HepG2 (cell line): ENCODE results near the gene UFSP2. TPM values are rescaled to one million over a fixed set of nuclear protein-coding genes. Genes with fewer than 3 reads are reported as not detected.

Experiments
- ATRX ChIP-seq: sonication (generic); formaldehyde crosslinking; IDR thresholded peaks from 2 replicates; pipeline ENCODE4 v1.4.0; 2020; ENCODE audit warnings: missing genetic modification reagents, borderline replicate concordance
- PLSCR1 ChIP-seq: sonication (generic); formaldehyde crosslinking; IDR thresholded peaks from 2 replicates; pipeline ENCODE4 v1.5.0; 2020; ENCODE audit warnings: missing genetic modification reagents, mild to moderate bottlenecking, borderline replicate concordance
- POGK ChIP-seq: sonication (generic); formaldehyde crosslinking; conservative IDR thresholded peaks from 2 replicates; pipeline ENCODE4 v1.8.0; 2022; ENCODE audit warnings: mild to moderate bottlenecking, moderate library complexity, missing genetic modification reagents
- ZC3H13 ChIP-seq: sonication (generic); formaldehyde crosslinking; IDR thresholded peaks from 2 replicates; pipeline ENCODE4 v1.8.1; 2023; ENCODE audit warnings: mild to moderate bottlenecking, missing genetic modification reagents, moderate library complexity
- ZHX1 ChIP-seq: sonication (generic); formaldehyde crosslinking; IDR thresholded peaks from 2 replicates; pipeline ENCODE4 v1.8.1; 2022; ENCODE audit warnings: low read depth, mild to moderate bottlenecking, missing genetic modification reagents
- ZNF101 ChIP-seq: sonication (generic); formaldehyde crosslinking; IDR thresholded peaks from 2 replicates; pipeline ENCODE4 v1.4.0; 2020; ENCODE audit warnings: mild to moderate bottlenecking, low read depth, missing genetic modification reagents, borderline replicate concordance
- ZNF549 ChIP-seq: sonication (generic); formaldehyde crosslinking; IDR thresholded peaks from 2 replicates; pipeline ENCODE4 v1.5.0; 2020; ENCODE audit warnings: missing genetic modification reagents
- polyA plus RNA-seq, 8 experiments: library from polyadenylated mRNA; depleted of rRNA in 3 of 8; stranded (reverse) in 7 of 8; unstranded in 1 of 8; fragments of >200 nt; fragmentation: Illumina TruSeq in 4 of 8; extraction: Trizol in 4 of 8; gene quantifications; 2 replicates each; pipeline versions ENCODE4 v1.2.1 to v1.2.3, GENCODE V29; 2011 to 2016; ENCODE audit warnings: low read depth in 4 of 8, missing spikeins in 1 of 8, mixed read lengths in 1 of 8; ENCODE audit not compliant: insufficient read depth in 1 of 8
- total RNA-seq, 5 experiments: library from RNA; depleted of rRNA; stranded (reverse); fragments of >200 nt; fragmentation: Illumina TruSeq; extraction: Trizol; gene quantifications; 2 replicates each; pipeline ENCODE4 v1.2.3, GENCODE V29; 2016; ENCODE audit warnings: low read depth in 1 of 5
- TF ChIP-seq, protein P1 (sequence below): sonication (generic); formaldehyde crosslinking; IDR thresholded peaks from 2 replicates; pipeline ENCODE4 v1.4.0; 2020; ENCODE audit warnings: mild to moderate bottlenecking, missing genetic modification reagents, borderline replicate concordance
- TF ChIP-seq, protein P2 (sequence below): sonication (generic); formaldehyde crosslinking; IDR thresholded peaks from 2 replicates; pipeline ENCODE4 v1.8.0; 2022; ENCODE audit warnings: mild to moderate bottlenecking, missing genetic modification reagents, borderline replicate concordance
- TF ChIP-seq, protein P3 (sequence below): fragments of 450-650 bp; IDR thresholded peaks from 2 replicates; pipeline ENCODE4 v1.6.1; 2017

UFSP2 gene
- total and polyA plus RNA-seq, 2 of the 13 experiments (the other 11 are each of a cell fraction or from before 2014, with no cell fraction given): 24.1 to 32.3 TPM

DNA sequence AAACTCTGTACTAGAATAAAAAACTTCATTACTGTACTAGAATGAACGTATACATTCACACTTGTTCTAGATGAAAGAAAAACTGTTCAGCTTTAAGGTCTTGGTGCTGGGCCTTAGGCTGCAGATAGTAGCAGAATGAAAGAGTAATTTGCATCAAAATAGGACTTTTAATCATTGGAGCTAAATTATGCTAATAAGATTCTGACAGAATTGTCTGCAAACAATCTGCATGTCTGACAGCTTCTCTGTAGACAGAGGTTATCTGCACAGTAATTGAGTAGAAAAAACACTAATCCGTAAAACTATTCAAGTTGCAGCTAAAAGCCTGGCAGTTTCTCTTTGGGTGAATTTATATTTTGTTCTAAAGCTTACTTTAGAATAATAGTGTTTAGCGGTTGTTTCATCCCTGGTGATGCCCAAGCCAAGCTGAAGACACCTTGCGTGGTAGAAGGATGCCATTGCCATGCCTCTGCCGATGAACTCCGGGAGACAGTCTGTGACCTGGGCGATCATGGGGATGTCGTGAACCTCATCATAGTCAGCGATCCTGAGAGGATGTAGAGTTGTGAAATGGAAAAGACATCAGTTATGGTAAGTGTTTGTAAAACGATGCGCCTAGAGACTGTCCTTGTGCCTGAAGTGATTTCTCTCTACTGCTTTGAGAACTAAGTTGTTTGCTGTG, 55.4 kb downstream of the UFSP2 start (continued):
- TF ChIP-seq, protein P1, sequence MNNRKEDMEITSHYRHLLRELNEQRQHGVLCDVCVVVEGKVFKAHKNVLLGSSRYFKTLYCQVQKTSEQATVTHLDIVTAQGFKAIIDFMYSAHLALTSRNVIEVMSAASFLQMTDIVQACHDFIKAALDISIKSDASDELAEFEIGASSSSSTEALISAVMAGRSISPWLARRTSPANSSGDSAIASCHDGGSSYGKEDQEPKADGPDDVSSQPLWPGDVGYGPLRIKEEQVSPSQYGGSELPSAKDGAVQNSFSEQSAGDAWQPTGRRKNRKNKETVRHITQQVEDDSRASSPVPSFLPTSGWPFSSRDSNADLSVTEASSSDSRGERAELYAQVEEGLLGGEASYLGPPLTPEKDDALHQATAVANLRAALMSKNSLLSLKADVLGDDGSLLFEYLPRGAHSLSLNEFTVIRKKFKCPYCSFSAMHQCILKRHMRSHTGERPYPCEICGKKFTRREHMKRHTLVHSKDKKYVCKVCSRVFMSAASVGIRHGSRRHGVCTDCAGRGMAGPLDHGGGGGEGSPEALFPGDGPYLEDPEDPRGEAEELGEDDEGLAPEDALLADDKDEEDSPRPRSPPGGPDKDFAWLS (CRISPR knock-in tag): no peak
- no peak for TF ChIP-seq ZNF549
- TF ChIP-seq POGK: no peak
- no peak for TF ChIP-seq ZC3H13
- TF ChIP-seq, protein P2, sequence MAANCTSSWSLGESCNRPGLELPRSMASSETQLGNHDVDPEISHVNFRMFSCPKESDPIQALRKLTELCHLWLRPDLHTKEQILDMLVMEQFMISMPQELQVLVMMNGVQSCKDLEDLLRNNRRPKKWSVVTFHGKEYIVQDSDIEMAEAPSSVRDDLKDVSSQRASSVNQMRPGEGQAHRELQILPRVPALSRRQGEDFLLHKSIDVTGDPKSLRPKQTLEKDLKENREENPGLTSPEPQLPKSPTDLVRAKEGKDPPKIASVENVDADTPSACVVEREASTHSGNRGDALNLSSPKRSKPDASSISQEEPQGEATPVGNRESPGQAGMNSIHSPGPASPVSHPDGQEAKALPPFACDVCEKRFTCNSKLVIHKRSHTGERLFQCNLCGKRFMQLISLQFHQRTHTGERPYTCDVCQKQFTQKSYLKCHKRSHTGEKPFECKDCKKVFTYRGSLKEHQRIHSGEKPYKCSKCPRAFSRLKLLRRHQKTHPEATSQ (CRISPR knock-in tag): no peak
- TF ChIP-seq, protein P3, sequence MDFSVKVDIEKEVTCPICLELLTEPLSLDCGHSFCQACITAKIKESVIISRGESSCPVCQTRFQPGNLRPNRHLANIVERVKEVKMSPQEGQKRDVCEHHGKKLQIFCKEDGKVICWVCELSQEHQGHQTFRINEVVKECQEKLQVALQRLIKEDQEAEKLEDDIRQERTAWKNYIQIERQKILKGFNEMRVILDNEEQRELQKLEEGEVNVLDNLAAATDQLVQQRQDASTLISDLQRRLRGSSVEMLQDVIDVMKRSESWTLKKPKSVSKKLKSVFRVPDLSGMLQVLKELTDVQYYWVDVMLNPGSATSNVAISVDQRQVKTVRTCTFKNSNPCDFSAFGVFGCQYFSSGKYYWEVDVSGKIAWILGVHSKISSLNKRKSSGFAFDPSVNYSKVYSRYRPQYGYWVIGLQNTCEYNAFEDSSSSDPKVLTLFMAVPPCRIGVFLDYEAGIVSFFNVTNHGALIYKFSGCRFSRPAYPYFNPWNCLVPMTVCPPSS: no peak
- no peak for TF ChIP-seq PLSCR1 (CRISPR knock-in tag)
- no peak for TF ChIP-seq ATRX
- no peak for TF ChIP-seq ZNF101 (CRISPR knock-in tag)
- no peak for TF ChIP-seq ZHX1 (CRISPR knock-in tag)
